Measurements from ENCODE around the gene HMCN2. TPM values are rescaled to one million over a fixed set of nuclear protein-coding genes. Genes with fewer than 3 reads are reported as not detected.

HMCN2 gene
- total and polyA plus RNA-seq, 2 donors (not counting 3 experiments of a cell fraction or from before 2014, with no cell fraction given) = 0.04 to 0.24 TPM

GRCh38 chr9:130393681-130394071 is 128.1 kb downstream of the HMCN2 start:
- no peak overlapping the region for H2AFZ ChIP-seq (ENCODE audit: low read depth, low read length)
- BruUV-seq (replicated peaks) = no TSS peak
- no peak overlapping the region for H3K27ac ChIP-seq (ENCODE audit: insufficient read depth, low read depth, low read length)
- H3K4me2 ChIP-seq (ENCODE audit: insufficient read depth, low read length) = no peak overlapping the region
- no peaks in the 10 kb centered on the region for H3K9me3 ChIP-seq (replicated peaks; ENCODE audit: control insufficient read depth, insufficient read depth, low read length)
- intact Hi-C loops (cut with micrococcal nuclease) (no loop called here), dilution Hi-C loops (cut with MboI; ENCODE audit: extremely low pct_ligation_motif_present, low sequenced_read_pairs) (no loop called here)
- DNase-seq (ENCODE audit: low read depth, low spot score) = no peak
- no peak overlapping the region for H3K4me3 ChIP-seq (replicated peaks in 1 of 3; ENCODE audit: insufficient read depth in 1 of 3, low read depth in 1 of 3, low read length in 3 of 3)
- POLR2A ChIA-PET = no interaction called here
- H3K4me1 ChIP-seq (ENCODE audit: control insufficient read depth, extremely low read depth, insufficient read depth, low read length) = no peaks in the 10 kb centered on the region
- FAIRE-seq = no peak
- H3K36me3 ChIP-seq (ENCODE audit: control insufficient read depth in 2 of 2, extremely low read depth in 1 of 2, insufficient read depth in 2 of 2, low read length in 2 of 2) = no peaks in the 10 kb centered on the region
- TF ChIP-seq MYC (IDR thresholded peaks at IDR 0.05; ENCODE audit: low read depth, low read length) (no peak), POLR2A (IDR thresholded peaks at IDR 0.05; ENCODE audit: low read depth, low read length) (no peak), FOS (IDR thresholded peaks at IDR 0.05; ENCODE audit: borderline replicate concordance, insufficient read depth, low read length) (no peak), JUN (IDR thresholded peaks at IDR 0.05; ENCODE audit: borderline replicate concordance, insufficient read depth, insufficient read length, low read depth) (no peak), POLR2AphosphoS5 (IDR thresholded peaks at IDR 0.05; ENCODE audit: insufficient read depth, low read depth, low read length) (no peak), CTCF (IDR thresholded peaks at IDR 0.05; ENCODE audit: extremely low read depth in 1 of 2, insufficient read depth in 1 of 2, low read depth in 1 of 2, low read length in 2 of 2) (no peak), GATA2 (IDR thresholded peaks at IDR 0.05; ENCODE audit: insufficient read depth, insufficient read length, low read depth, low read length) (no peak), EZH2 (IDR thresholded peaks at IDR 0.05; ENCODE audit: borderline replicate concordance, low read depth, low read length, severe bottlenecking) (no peak)
- TF ChIP-seq, protein P1, sequence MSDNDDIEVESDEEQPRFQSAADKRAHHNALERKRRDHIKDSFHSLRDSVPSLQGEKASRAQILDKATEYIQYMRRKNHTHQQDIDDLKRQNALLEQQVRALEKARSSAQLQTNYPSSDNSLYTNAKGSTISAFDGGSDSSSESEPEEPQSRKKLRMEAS (IDR thresholded peaks at IDR 0.05; ENCODE audit: insufficient read depth, insufficient read length) = no peak
- no peaks in the 10 kb centered on the region for H3K79me2 ChIP-seq (ENCODE audit: control insufficient read depth, insufficient read depth, low read length)
- H3K9ac ChIP-seq (replicated peaks; ENCODE audit: extremely low read depth, insufficient read depth, low read length) = no peak overlapping the region
- H3K27me3 ChIP-seq (ENCODE audit: control insufficient read depth in 2 of 2, insufficient read depth in 2 of 2, low read length in 2 of 2) = no peaks in the 10 kb centered on the region
- H3K9me1 ChIP-seq (replicated peaks; ENCODE audit: control insufficient read depth, extremely low read depth, insufficient read depth, low read length) = no peaks in the 10 kb centered on the region
- H4K20me1 ChIP-seq (replicated peaks; ENCODE audit: control insufficient read depth, extremely low read depth, insufficient read depth, low read length) = no peaks in the 10 kb centered on the region
- CTCF ChIA-PET = no interaction called here
